ENCODE results near the gene SPOCK1. TPM values are rescaled to one million over a fixed set of nuclear protein-coding genes. Genes with fewer than 3 reads are reported as not detected.

Gene SPOCK1
- total RNA-seq, 4 donors from 2014 or later: 22.7 to 117 (median 41.8) TPM

DNA sequence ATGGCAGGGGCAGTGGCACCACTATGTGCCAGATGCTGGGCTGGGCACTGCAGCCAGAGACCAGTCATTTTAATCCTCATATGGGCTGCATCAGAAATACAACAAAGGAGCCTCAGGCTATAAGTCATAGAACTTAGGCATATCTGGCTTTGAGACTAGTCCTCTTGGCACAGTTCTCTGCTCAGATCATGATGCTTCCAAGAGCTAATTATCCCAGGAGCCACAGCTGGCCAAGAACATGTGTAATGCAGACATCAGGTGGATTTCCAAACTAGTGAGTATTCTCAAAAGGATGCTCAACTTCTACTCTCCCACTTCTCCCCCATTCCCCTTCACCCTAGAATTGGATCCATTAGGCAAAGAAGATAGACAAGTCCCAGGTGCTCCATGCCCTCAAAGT lies 571.6 kb downstream of the SPOCK1 start:
- DNase-seq (ENCODE audit: low spot score): no peak
- TF ChIP-seq, protein P1, sequence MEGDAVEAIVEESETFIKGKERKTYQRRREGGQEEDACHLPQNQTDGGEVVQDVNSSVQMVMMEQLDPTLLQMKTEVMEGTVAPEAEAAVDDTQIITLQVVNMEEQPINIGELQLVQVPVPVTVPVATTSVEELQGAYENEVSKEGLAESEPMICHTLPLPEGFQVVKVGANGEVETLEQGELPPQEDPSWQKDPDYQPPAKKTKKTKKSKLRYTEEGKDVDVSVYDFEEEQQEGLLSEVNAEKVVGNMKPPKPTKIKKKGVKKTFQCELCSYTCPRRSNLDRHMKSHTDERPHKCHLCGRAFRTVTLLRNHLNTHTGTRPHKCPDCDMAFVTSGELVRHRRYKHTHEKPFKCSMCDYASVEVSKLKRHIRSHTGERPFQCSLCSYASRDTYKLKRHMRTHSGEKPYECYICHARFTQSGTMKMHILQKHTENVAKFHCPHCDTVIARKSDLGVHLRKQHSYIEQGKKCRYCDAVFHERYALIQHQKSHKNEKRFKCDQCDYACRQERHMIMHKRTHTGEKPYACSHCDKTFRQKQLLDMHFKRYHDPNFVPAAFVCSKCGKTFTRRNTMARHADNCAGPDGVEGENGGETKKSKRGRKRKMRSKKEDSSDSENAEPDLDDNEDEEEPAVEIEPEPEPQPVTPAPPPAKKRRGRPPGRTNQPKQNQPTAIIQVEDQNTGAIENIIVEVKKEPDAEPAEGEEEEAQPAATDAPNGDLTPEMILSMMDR (IDR thresholded peaks at IDR 0.05): no peak
- ATAC-seq (ENCODE audit: low FRiP score): no peak

DNA sequence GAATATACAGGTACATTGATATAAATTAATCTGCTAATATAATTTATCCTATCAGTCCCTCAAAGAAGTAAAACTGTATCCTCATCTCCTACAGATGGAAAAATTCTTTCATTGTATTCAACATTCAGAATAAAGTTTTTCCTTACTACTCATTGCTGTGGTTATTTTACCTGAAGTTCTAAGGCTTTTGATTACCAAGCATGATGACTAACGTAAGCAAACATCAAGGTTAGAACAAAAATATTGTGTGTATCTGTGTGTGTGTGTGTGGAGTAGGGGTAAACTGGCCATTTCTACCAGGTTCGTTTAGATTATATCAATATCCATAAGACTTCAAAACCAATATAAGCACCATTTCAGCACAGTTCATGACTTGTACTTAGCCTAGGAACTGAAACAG lies 573.1 kb downstream of the SPOCK1 start:
- DNase-seq (ENCODE audit: low spot score) (no peak), ATAC-seq (ENCODE audit: low FRiP score) (no peak)
- TF ChIP-seq, protein P1 (IDR thresholded peaks at IDR 0.05): no peak

Small RNAs within 50 kb of the gene (small RNA-seq; reads per million reads assigned to genes)
- gene RNA5SP193: not detected

Other genes with a start within 250 kb of the SPOCK1 start
- gene KLHL3, start 236.8 kb upstream of the SPOCK1 start, total RNA-seq: 1 to 10 TPM; 1.8 to 9.8 (median 4.0) TPM

All from omental fat pad (tissue), 4 donors.